BJ (cell line): ENCODE data around the gene CRAMP1. TPM values are rescaled to one million over a fixed set of nuclear protein-coding genes. Genes with fewer than 3 reads are reported as not detected.

ENCODE experiments used
- CTCF ChIA-PET: fragments of 350-600 bp; formaldehyde crosslinking; extraction: SDS; loops from one replicate; lab custom pipeline; 2021; ENCODE audit warnings: antibody characterized with exemption, inconsistent platforms; lab: Yijun Ruan, JAX
- POLR2A ChIA-PET: fragments of 300-600 bp; sonication (Branson Sonifier 250); formaldehyde crosslinking; extraction: SDS; loops from one replicate; lab custom pipeline; 2021; ENCODE audit warnings: antibody characterized with exemption; lab: Charles Lee
- DNase-seq: peaks from one replicate; pipeline ENCODE4 v3.0.0-alpha.2; 2011; ENCODE audit warnings: low read depth
- H3K27me3 ChIP-seq: 2 replicates; pipeline ENCODE4 v1.6.0; 2011; ENCODE audit warnings: low read length; ENCODE audit not compliant: control insufficient read depth, insufficient read depth
- H3K36me3 ChIP-seq: 2 replicates; pipeline ENCODE4 v1.5.1; 2011; ENCODE audit warnings: low read length; ENCODE audit not compliant: control insufficient read depth, insufficient read depth
- H3K4me3 ChIP-seq: 2 replicates; pipeline ENCODE4 v1.5.1; 2011; ENCODE audit warnings: low read depth, mild to moderate bottlenecking, control low read depth, low read length
- polyA plus RNA-seq: library from polyadenylated mRNA; depleted of rRNA; stranded (reverse); fragments of >200 nt; gene quantifications from 2 replicates; pipeline ENCODE4 v1.2.3, GENCODE V29; 2011
- TF ChIP-seq, protein P1 (sequence below): IDR thresholded peaks from 2 replicates; pipeline ENCODE4 v1.5.1; 2011; ENCODE audit warnings: low read depth, mild to moderate bottlenecking, control low read depth, inconsistent platforms, low read length, moderate library complexity; ENCODE audit not compliant: insufficient read depth

Gene CRAMP1
- polyA plus RNA-seq, 1 experiment, result 8.0 TPM

- Histone ChIP-seq H3K4me3 (no peak overlapping the region), H3K27me3 (no peaks in the 10 kb centered on the region), H3K36me3 (peaks cover 38% of the 10 kb centered on the region)
- CTCF ChIA-PET, result interaction anchor here (1.9 kb wide), 1 partner anchor 10 kb away, joined by 5 read pairs; no protein-coding TSS in a partner anchor
- no peak for DNase-seq
- POLR2A ChIA-PET, result no interaction called here
- TF ChIP-seq, protein P1, sequence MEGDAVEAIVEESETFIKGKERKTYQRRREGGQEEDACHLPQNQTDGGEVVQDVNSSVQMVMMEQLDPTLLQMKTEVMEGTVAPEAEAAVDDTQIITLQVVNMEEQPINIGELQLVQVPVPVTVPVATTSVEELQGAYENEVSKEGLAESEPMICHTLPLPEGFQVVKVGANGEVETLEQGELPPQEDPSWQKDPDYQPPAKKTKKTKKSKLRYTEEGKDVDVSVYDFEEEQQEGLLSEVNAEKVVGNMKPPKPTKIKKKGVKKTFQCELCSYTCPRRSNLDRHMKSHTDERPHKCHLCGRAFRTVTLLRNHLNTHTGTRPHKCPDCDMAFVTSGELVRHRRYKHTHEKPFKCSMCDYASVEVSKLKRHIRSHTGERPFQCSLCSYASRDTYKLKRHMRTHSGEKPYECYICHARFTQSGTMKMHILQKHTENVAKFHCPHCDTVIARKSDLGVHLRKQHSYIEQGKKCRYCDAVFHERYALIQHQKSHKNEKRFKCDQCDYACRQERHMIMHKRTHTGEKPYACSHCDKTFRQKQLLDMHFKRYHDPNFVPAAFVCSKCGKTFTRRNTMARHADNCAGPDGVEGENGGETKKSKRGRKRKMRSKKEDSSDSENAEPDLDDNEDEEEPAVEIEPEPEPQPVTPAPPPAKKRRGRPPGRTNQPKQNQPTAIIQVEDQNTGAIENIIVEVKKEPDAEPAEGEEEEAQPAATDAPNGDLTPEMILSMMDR, result no peak
Measured at GRCh38 chr16:1653023-1653422, 40.9 kb downstream of the CRAMP1 start.

GRCh38 chr16:1654505-1655268 lies 42.5 kb downstream of the CRAMP1 start:
- TF ChIP-seq, protein P1, result no peak
- no peak for DNase-seq
- peaks cover 47% of the 10 kb centered on the region for H3K36me3 ChIP-seq
- H3K27me3 ChIP-seq, result no peaks in the 10 kb centered on the region
- ChIA-PET CTCF (no interaction called here), POLR2A (no interaction called here)
- H3K4me3 ChIP-seq, result no peak overlapping the region

- TF ChIP-seq, protein P1, result no peak
- DNase-seq, result no peak
- H3K4me3 ChIP-seq, result no peak overlapping the region
- H3K27me3 ChIP-seq, result no peaks in the 10 kb centered on the region
- POLR2A ChIA-PET, result no interaction called here
- CTCF ChIA-PET, result interaction anchor here (1.1 kb wide), 2 partner anchors 51 to 55 kb away, joined by 3 to 4 read pairs; partner anchors contain the start of gene MAPK8IP3
- H3K36me3 ChIP-seq, result peaks cover 51% of the 10 kb centered on the region
Measured at GRCh38 chr16:1655269-1655807, 43.2 kb downstream of the CRAMP1 start.

DNA sequence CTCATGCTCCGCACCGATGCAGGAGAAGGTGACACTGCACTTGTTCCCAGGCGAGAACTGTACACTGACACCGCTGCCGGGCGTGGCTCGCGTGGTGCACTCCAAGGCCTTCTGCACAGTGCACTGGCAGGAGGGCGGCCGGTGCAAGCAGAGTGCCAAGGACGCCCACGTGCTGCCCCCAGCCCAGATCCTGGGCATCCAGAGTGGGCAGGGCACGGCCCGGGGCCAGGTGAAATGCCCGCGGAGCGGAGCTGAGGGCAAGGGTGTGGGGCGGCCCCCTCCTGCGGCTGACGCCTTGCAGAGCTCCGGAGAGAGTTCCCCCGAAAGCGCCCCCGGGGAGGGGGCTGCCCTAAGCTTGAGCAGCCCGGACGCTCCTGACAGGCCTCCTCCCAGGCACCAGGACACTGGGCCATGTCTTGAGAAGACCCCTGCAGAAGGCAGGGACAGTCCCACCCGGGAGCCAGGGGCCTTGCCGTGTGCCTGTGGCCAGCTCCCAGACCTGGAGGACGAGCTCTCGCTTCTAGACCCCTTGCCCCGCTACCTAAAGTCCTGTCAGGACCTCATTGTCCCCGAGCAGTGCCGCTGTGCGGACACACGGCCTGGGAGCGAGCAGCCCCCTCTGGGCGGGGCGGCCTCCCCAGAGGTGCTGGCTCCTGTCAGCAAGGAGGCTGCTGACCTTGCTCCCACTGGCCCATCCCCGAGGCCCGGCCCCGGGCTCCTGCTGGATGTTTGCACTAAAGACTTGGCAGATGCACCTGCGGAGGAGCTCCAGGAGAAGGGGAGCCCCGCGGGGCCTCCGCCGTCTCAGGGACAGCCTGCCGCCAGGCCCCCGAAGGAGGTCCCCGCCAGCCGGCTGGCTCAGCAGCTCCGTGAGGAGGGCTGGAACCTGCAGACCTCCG lies 44.0 kb downstream of the CRAMP1 start:
- Histone ChIP-seq H3K27me3 (no peaks in the 10 kb centered on the region), H3K4me3 (no peak overlapping the region), H3K36me3 (peaks cover 52% of the 10 kb centered on the region)
- CTCF ChIA-PET, result interaction anchor here (1.1 kb wide), 2 partner anchors 50 to 54 kb away, joined by 3 to 4 read pairs; partner anchors contain the start of gene MAPK8IP3
- TF ChIP-seq, protein P1, result no peak
- POLR2A ChIA-PET, result no interaction called here
- no peak for DNase-seq
